Measurements from ENCODE around the gene TAF6.

TAF6 gene

GRCh38 chr7:100093054-100093453 lies 26.1 kb downstream of the TAF6 start:
- Histone ChIP-seq H4K91ac (ENCODE audit: low read length) (no peak overlapping the region), H3K9me3 (ENCODE audit: control insufficient read depth, low read length) (no peaks in the 10 kb centered on the region), H3K4me3 (ENCODE audit: insufficient read depth in 1 of 2, low read depth in 1 of 2, low read length in 2 of 2) (no peak overlapping the region), H3K27me3 (ENCODE audit: control insufficient read depth in 1 of 2, insufficient read depth in 1 of 2, low read length in 2 of 2) (no peaks in the 10 kb centered on the region), H2BK12ac (ENCODE audit: low read length in 2 of 2) (no peak overlapping the region), H3K79me1 (replicated peaks; ENCODE audit: low read length, poor library complexity, severe bottlenecking) (peaks cover 33% of the 10 kb centered on the region), H3K27ac (ENCODE audit: low read length, poor library complexity, severe bottlenecking) (no peak overlapping the region), H3K14ac (ENCODE audit: low read length in 2 of 2) (no peak overlapping the region), H2BK15ac (ENCODE audit: low read depth, poor library complexity, severe bottlenecking) (no peak overlapping the region), H2AK5ac (ENCODE audit: low read length, severe bottlenecking) (no peak overlapping the region), H4K8ac (ENCODE audit: low read length) (no peak overlapping the region), H3K9ac (ENCODE audit: low read length) (no peak overlapping the region), H2BK120ac (ENCODE audit: low read depth, low read length) (no peak overlapping the region), H3K18ac (ENCODE audit: low read depth in 1 of 2, low read length in 2 of 2) (no peak overlapping the region), H3K4me2 (ENCODE audit: low read length, poor library complexity, severe bottlenecking) (no peak overlapping the region), H3K36me3 (ENCODE audit: control insufficient read depth in 1 of 2, insufficient read depth in 2 of 2, low read depth in 1 of 2, low read length in 2 of 2) (peaks cover 68 to 76% of the 10 kb centered on the region in 2 experiments), H3K23ac (ENCODE audit: low read length in 2 of 2) (no peak overlapping the region), H3K4ac (ENCODE audit: low read depth in 1 of 2, low read length in 2 of 2) (no peak overlapping the region), H2BK5ac (ENCODE audit: low read depth, low read length, poor library complexity, severe bottlenecking) (no peak overlapping the region), H3K4me1 (ENCODE audit: control insufficient read depth, insufficient read depth, low read depth, low read length) (peaks cover 8% of the 10 kb centered on the region), H2AFZ (ENCODE audit: low read depth, low read length) (no peak overlapping the region)
- 74% methylated on average over 8 of the region's 8 CpGs for WGBS
- no peak for DNase-seq

- 64% methylated on average over 19 of the region's 19 CpGs for WGBS
- H2BK15ac ChIP-seq (ENCODE audit: low read depth, poor library complexity, severe bottlenecking), result peak overlapping the region; percentile 68
- H3K9ac ChIP-seq (ENCODE audit: low read length), result no peak overlapping the region
- H2BK120ac ChIP-seq (ENCODE audit: low read depth, low read length), result no peak overlapping the region
- H3K18ac ChIP-seq (ENCODE audit: low read depth in 1 of 2, low read length in 2 of 2), result no peak overlapping the region
- no peak overlapping the region for H4K8ac ChIP-seq (ENCODE audit: low read length)
- no peaks in the 10 kb centered on the region for H3K27me3 ChIP-seq (ENCODE audit: control insufficient read depth in 1 of 2, insufficient read depth in 1 of 2, low read length in 2 of 2)
- peaks cover 8% of the 10 kb centered on the region for H3K4me1 ChIP-seq (ENCODE audit: control insufficient read depth, insufficient read depth, low read depth, low read length)
- H3K14ac ChIP-seq (ENCODE audit: low read length in 2 of 2), result no peak overlapping the region
- no peak overlapping the region for H3K4me2 ChIP-seq (ENCODE audit: low read length, poor library complexity, severe bottlenecking)
- peak; percentile 54 for DNase-seq
- H3K27ac ChIP-seq (ENCODE audit: low read length, poor library complexity, severe bottlenecking), result no peak overlapping the region
- no peak overlapping the region for H2AFZ ChIP-seq (ENCODE audit: low read depth, low read length)
- H3K9me3 ChIP-seq (ENCODE audit: control insufficient read depth, low read length), result no peaks in the 10 kb centered on the region
- H2BK12ac ChIP-seq (ENCODE audit: low read length in 2 of 2), result no peak overlapping the region
- no peak overlapping the region for H3K4me3 ChIP-seq (ENCODE audit: insufficient read depth in 1 of 2, low read depth in 1 of 2, low read length in 2 of 2)
- H4K91ac ChIP-seq (ENCODE audit: low read length), result no peak overlapping the region
- peaks cover 54 to 64% of the 10 kb centered on the region in 2 experiments for H3K36me3 ChIP-seq (ENCODE audit: control insufficient read depth in 1 of 2, insufficient read depth in 2 of 2, low read depth in 1 of 2, low read length in 2 of 2)
- H3K4ac ChIP-seq (ENCODE audit: low read depth in 1 of 2, low read length in 2 of 2), result peak overlapping the region in 1 of 2 experiments; percentile 32
- no peak overlapping the region for H2BK5ac ChIP-seq (ENCODE audit: low read depth, low read length, poor library complexity, severe bottlenecking)
- peak overlapping the region in 1 of 2 experiments; percentile 68 for H3K23ac ChIP-seq (ENCODE audit: low read length in 2 of 2)
- H2AK5ac ChIP-seq (ENCODE audit: low read length, severe bottlenecking), result no peak overlapping the region
- H3K79me1 ChIP-seq (replicated peaks; ENCODE audit: low read length, poor library complexity, severe bottlenecking), result peaks cover 25% of the 10 kb centered on the region
Observed at GRCh38 chr7:100091411-100092181, 27.6 kb downstream of the TAF6 start.

GRCh38 chr7:100090527-100091410 lies 28.4 kb downstream of the TAF6 start:
- peak overlapping the region; percentile 47 for H4K8ac ChIP-seq (ENCODE audit: low read length)
- H3K4me3 ChIP-seq (ENCODE audit: insufficient read depth in 1 of 2, low read depth in 1 of 2, low read length in 2 of 2), result no peak overlapping the region
- H3K18ac ChIP-seq (ENCODE audit: low read depth in 1 of 2, low read length in 2 of 2), result peak overlapping the region in 1 of 2 experiments; percentile 69
- no peak overlapping the region for H2BK5ac ChIP-seq (ENCODE audit: low read depth, low read length, poor library complexity, severe bottlenecking)
- H3K27ac ChIP-seq (ENCODE audit: low read length, poor library complexity, severe bottlenecking), result no peak overlapping the region
- no peak overlapping the region for H2AK5ac ChIP-seq (ENCODE audit: low read length, severe bottlenecking)
- no peak for DNase-seq
- H3K4me1 ChIP-seq (ENCODE audit: control insufficient read depth, insufficient read depth, low read depth, low read length), result peaks cover 8% of the 10 kb centered on the region
- H3K79me1 ChIP-seq (replicated peaks; ENCODE audit: low read length, poor library complexity, severe bottlenecking), result peaks cover 21% of the 10 kb centered on the region
- no peak overlapping the region for H3K4me2 ChIP-seq (ENCODE audit: low read length, poor library complexity, severe bottlenecking)
- no peak overlapping the region for H2BK15ac ChIP-seq (ENCODE audit: low read depth, poor library complexity, severe bottlenecking)
- no peaks in the 10 kb centered on the region for H3K27me3 ChIP-seq (ENCODE audit: control insufficient read depth in 1 of 2, insufficient read depth in 1 of 2, low read length in 2 of 2)
- H4K91ac ChIP-seq (ENCODE audit: low read length), result peak overlapping the region; percentile 23
- peak overlapping the region; percentile 3 for H3K9ac ChIP-seq (ENCODE audit: low read length)
- peaks cover 46 to 55% of the 10 kb centered on the region in 2 experiments for H3K36me3 ChIP-seq (ENCODE audit: control insufficient read depth in 1 of 2, insufficient read depth in 2 of 2, low read depth in 1 of 2, low read length in 2 of 2)
- H3K14ac ChIP-seq (ENCODE audit: low read length in 2 of 2), result peak overlapping the region in 1 of 2 experiments; percentile 8
- peak overlapping the region; percentile 29 to 88 for H2BK12ac ChIP-seq (ENCODE audit: low read length in 2 of 2)
- peak overlapping the region in 1 of 2 experiments; percentile 50 for H3K4ac ChIP-seq (ENCODE audit: low read depth in 1 of 2, low read length in 2 of 2)
- no peak overlapping the region for H2BK120ac ChIP-seq (ENCODE audit: low read depth, low read length)
- 89% methylated on average over 13 of the region's 14 CpGs for WGBS
- H3K23ac ChIP-seq (ENCODE audit: low read length in 2 of 2), result no peak overlapping the region
- no peak overlapping the region for H2AFZ ChIP-seq (ENCODE audit: low read depth, low read length)
- H3K9me3 ChIP-seq (ENCODE audit: control insufficient read depth, low read length), result no peaks in the 10 kb centered on the region
